CD4-positive, alpha-beta memory T cell (primary cell): ENCODE data around the gene FAAP100. TPM values are rescaled to one million over a fixed set of nuclear protein-coding genes. Genes with fewer than 3 reads are reported as not detected.

Source experiments
- CTCF ChIA-PET: fragments of 350-600 bp; sonication (Branson Sonifier 250); formaldehyde crosslinking; loops from one replicate; lab custom pipeline; 2021; ENCODE audit warnings: inconsistent platforms; ENCODE audit not compliant: partially characterized antibody; lab: Charles Lee
- POLR2A ChIA-PET: fragments of 350-600 bp; sonication (Branson Sonifier 250); formaldehyde crosslinking; loops from one replicate; lab custom pipeline; 2021; ENCODE audit not compliant: partially characterized antibody; lab: Charles Lee
- DNase-seq, 5 donors: peaks; one replicate each; pipeline versions ENCODE4 v3.0.0 to v3.0.0-alpha.2; 2020 to 2022; ENCODE audit warnings: mixed read lengths in 1 of 5
- H3K27ac ChIP-seq: one replicate; pipeline ENCODE4 v1.7.0; 2013; ENCODE audit warnings: low read depth, low read length
- H3K27me3 ChIP-seq: 2 replicates; pipeline ENCODE4 v1.7.0; 2013; ENCODE audit warnings: mild to moderate bottlenecking, low read length, moderate library complexity; ENCODE audit not compliant: insufficient read depth
- H3K36me3 ChIP-seq: 2 replicates; pipeline ENCODE4 v1.7.0; 2013; ENCODE audit warnings: mild to moderate bottlenecking, low read length, moderate library complexity; ENCODE audit not compliant: insufficient read depth
- H3K4me1 ChIP-seq: 2 replicates; pipeline ENCODE4 v1.7.0; 2013; ENCODE audit warnings: mild to moderate bottlenecking, low read length, moderate library complexity; ENCODE audit not compliant: insufficient read depth
- H3K4me3 ChIP-seq, 2 donors: one replicate each; pipeline ENCODE4 v1.7.0; 2013; ENCODE audit warnings: low read length in 2 of 2, mild to moderate bottlenecking in 1 of 2
- H3K9me3 ChIP-seq, 2 donors: one replicate each; pipeline ENCODE4 v1.7.0; 2013; ENCODE audit warnings: low read length in 2 of 2, control low read depth in 1 of 2; ENCODE audit not compliant: control insufficient read depth in 1 of 2
- H3K27ac Mint-ChIP-seq, 7 donors: one replicate each; pipeline ENCODE4 v1.8.0; 2020 to 2021; ENCODE audit warnings: mixed read lengths in 7 of 7, mild to moderate bottlenecking in 6 of 7, inconsistent platforms in 3 of 7, moderate library complexity in 3 of 7
- H3K27me3 Mint-ChIP-seq, 2 donors: one replicate each; pipeline ENCODE4 v1.8.0; 2020 to 2021; ENCODE audit warnings: mixed read lengths in 2 of 2
- H3K36me3 Mint-ChIP-seq, 2 donors: one replicate each; pipeline ENCODE4 v1.8.0; 2020 to 2021; ENCODE audit warnings: mixed read lengths in 2 of 2, inconsistent platforms in 1 of 2, mild to moderate bottlenecking in 1 of 2
- H3K4me1 Mint-ChIP-seq, 4 donors: one replicate each; pipeline ENCODE4 v1.8.0; 2020 to 2021; ENCODE audit warnings: mixed read lengths in 4 of 4, mild to moderate bottlenecking in 1 of 4
- H3K4me3 Mint-ChIP-seq, 8 donors: one replicate each; pipeline ENCODE4 v1.8.0; 2020 to 2021; ENCODE audit warnings: mixed read lengths in 8 of 8, mild to moderate bottlenecking in 7 of 8, moderate library complexity in 6 of 8, inconsistent platforms in 3 of 8
- H3K9me3 Mint-ChIP-seq, 8 donors: one replicate each; pipeline ENCODE4 v1.8.0; 2020 to 2021; ENCODE audit warnings: mixed read lengths in 8 of 8, mild to moderate bottlenecking in 5 of 8, inconsistent platforms in 3 of 8, moderate library complexity in 1 of 8
- intact Hi-C: fragments of 100-400 bp; cut with micrococcal nuclease; formaldehyde crosslinking; loops from one replicate; pipeline ENCODE4 v1.15.1; 2023
- polyA plus RNA-seq, 2 donors: library from polyadenylated mRNA; unstranded; fragments of 300-500 nt; fragmentation: Illumina TruSeq; gene quantifications; one replicate each; pipeline ENCODE4 v1.2.3, GENCODE V29; 2021
- total RNA-seq, 2 experiments: library from RNA; stranded (reverse); gene quantifications; one replicate each; pipeline ENCODE4 v1.2.3, GENCODE V29; 2021

Gene FAAP100
- total and polyA plus RNA-seq, 4 experiments from 2014 or later: 8.5 to 56.0 (median 33.9) TPM

DNA sequence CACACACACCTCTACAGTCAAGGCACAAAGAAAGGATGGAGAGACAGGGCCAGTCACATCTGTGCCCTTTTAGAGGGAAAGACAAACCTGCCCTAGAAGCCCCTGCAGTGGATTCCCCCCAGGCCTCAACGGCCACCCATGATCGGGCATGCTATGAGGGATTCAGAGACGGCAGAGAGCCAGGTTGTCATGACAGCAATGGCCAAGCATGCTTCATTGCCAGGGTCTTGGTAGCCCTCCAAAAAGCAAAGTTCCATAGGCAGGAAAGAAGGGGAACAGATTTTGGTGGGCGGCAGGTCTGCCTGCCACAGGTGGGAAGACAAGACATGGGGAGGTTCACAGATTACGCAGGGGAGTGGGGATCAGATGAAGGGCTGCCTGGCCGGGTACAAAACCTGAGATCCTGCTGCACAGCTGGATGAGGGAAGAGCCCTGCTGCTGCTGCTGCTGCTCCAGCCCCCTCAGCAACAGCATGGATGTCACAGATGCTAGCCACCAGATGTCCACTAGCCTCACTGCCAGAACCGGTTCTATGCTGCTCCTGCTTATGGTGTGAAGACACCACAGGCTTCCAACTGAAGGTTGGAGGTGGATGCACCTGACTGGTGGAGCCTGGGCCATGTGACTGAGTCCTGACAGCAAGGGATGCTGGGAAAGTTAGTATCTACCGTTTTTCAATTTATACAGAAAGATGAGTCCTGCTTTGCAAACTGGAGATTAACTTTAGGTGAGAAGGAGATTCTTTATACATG is 57.4 kb downstream of the FAAP100 start:
- Mint-ChIP-seq H3K36me3 (no peaks in the 10 kb centered on the region), H3K27me3 (peaks cover 2 to 6% of the 10 kb centered on the region in 2 donors), H3K9me3 (no peaks in the 10 kb centered on the region), H3K4me1 (peaks cover 0 to 2% (median 1%) of the 10 kb centered on the region in 4 donors), H3K27ac (no peak overlapping the region), H3K4me3 (no peak overlapping the region)
- H3K36me3 ChIP-seq: no peaks in the 10 kb centered on the region
- DNase-seq: peak in 1 of 5 donors; percentile 20
- POLR2A ChIA-PET: no interaction called here
- no peak overlapping the region for H3K4me3 ChIP-seq
- no peaks in the 10 kb centered on the region for H3K27me3 ChIP-seq
- CTCF ChIA-PET: no interaction called here
- no peaks in the 10 kb centered on the region for H3K9me3 ChIP-seq
- no peak overlapping the region for H3K27ac ChIP-seq
- intact Hi-C loops: no loop called here
- no peaks in the 10 kb centered on the region for H3K4me1 ChIP-seq

DNA sequence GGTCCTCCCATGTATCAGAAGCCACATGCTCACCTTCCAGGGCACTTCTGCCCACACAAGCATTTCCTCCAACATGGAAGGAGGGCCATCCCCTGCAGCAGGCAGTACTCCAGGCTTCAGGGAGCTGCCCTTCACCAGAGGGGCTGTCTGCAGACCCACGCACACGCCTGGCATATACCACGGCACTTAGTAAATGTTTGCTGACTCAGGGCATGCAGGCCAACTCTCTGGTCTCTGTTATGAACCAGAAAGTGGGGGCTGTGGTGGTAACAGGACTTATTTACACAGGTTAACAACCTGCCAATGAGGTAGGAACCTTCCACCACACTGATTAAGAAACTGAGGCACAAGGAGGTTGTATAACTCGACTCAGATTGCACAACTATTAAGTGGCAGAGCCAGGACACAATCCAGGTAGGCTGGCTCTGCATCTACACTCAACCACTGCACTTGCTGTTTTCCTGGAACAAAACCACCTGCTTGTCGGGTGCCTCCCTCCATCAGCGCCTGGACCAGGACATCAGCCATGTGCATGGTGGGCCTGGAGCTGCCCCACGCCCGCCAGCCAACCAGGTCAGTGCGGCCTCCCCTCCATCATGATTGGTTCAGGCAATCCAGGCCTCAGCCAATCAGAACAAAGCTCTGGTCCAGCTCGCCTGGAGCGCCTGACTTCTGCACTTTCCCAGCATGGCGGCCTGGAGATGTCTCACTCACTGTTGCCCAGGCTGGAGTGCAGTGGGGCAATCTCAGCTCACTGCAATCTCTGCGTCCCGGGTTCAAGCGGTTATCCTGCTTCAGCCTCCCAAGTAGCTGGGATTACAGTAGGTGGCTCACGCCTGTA is 58.7 kb downstream of the FAAP100 start:
- H3K4me1 ChIP-seq: peaks cover 4% of the 10 kb centered on the region
- peaks cover 0 to 5% (median 2%) of the 10 kb centered on the region in 4 donors for H3K4me1 Mint-ChIP-seq
- no peaks in the 10 kb centered on the region for H3K27me3 ChIP-seq
- H3K36me3 Mint-ChIP-seq: no peaks in the 10 kb centered on the region
- no peak overlapping the region for H3K27ac ChIP-seq
- ChIA-PET POLR2A (interaction anchor here (0.6 kb wide), 1 partner anchor 20 kb away, joined by 3 read pairs; no protein-coding TSS in a partner anchor), CTCF (interaction anchor here (0.8 kb wide), 1 partner anchor 14 kb away, joined by 3 read pairs; no protein-coding TSS in a partner anchor)
- no peaks in the 10 kb centered on the region for H3K36me3 ChIP-seq
- no peaks in the 10 kb centered on the region for H3K9me3 ChIP-seq
- H3K27ac Mint-ChIP-seq: no peak overlapping the region
- peak in 1 of 5 donors; percentile 7 for DNase-seq
- H3K9me3 Mint-ChIP-seq: no peaks in the 10 kb centered on the region
- H3K4me3 ChIP-seq: no peak overlapping the region
- H3K4me3 Mint-ChIP-seq: no peak overlapping the region
- H3K27me3 Mint-ChIP-seq: peaks cover 2 to 6% of the 10 kb centered on the region in 2 donors
- intact Hi-C loops: no loop called here

DNA sequence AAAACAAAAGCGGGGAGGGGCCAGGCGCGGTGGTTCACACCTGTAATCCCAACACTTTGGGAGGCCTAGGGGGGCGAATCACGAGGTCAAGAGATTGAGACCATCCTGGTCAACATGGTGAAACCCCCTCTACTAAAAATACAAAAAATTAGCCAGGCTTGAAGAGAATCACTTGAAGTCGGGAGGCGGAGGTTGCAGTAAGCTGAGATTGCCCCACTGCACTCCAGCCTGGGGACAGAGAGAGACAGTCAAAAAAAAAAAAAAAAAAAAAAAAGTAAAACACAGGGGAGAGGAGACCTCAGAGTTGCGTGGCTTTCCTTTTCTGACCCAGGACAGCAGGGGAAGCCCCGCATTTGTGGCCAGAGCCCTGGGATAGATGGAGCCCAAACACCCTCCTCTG is 59.4 kb downstream of the FAAP100 start:
- H3K27ac Mint-ChIP-seq: no peak overlapping the region
- no peaks in the 10 kb centered on the region for H3K36me3 Mint-ChIP-seq
- Histone ChIP-seq H3K27ac (no peak overlapping the region), H3K27me3 (no peaks in the 10 kb centered on the region), H3K4me3 (no peak overlapping the region), H3K4me1 (peaks cover 5% of the 10 kb centered on the region), H3K9me3 (no peaks in the 10 kb centered on the region), H3K36me3 (no peaks in the 10 kb centered on the region)
- H3K27me3 Mint-ChIP-seq: peaks cover 2 to 3% of the 10 kb centered on the region in 2 donors
- POLR2A ChIA-PET: interaction anchor here (1.6 kb wide), 1 partner anchor 19 kb away, joined by 4 read pairs; the partner anchor contains the start of gene ACTG1
- intact Hi-C loops: no loop called here
- H3K9me3 Mint-ChIP-seq: no peaks in the 10 kb centered on the region
- DNase-seq: no peak
- peaks cover 0 to 5% (median 2%) of the 10 kb centered on the region in 4 donors for H3K4me1 Mint-ChIP-seq
- H3K4me3 Mint-ChIP-seq: no peak overlapping the region
- CTCF ChIA-PET: interaction anchor here (0.8 kb wide), 1 partner anchor 14 kb away, joined by 3 read pairs; no protein-coding TSS in a partner anchor

DNA sequence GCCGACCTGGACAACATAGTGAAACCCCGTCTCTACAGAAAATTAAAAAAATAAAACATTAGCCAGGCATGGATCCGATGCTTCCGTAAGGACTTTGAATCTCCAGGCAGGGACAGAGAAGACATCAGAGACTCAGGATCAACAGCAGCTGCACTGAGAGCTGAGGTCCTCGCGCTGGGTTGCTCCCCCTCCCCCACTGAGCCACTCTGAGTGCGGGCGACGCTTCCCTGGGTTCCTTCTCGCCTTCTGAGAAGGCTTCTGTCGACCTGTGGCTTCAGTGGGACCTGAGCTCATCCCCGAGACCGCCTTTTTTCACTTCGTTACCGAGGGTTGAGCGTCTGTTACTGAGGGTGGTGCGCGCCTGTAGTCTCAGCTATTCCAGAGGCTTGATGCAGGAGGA is 60.0 kb downstream of the FAAP100 start:
- intact Hi-C loops: no loop called here
- H3K4me3 Mint-ChIP-seq: no peak overlapping the region
- no peaks in the 10 kb centered on the region for H3K36me3 Mint-ChIP-seq
- Histone ChIP-seq H3K27me3 (no peaks in the 10 kb centered on the region), H3K27ac (no peak overlapping the region), H3K4me1 (peaks cover 10% of the 10 kb centered on the region), H3K36me3 (no peaks in the 10 kb centered on the region), H3K4me3 (no peak overlapping the region), H3K9me3 (no peaks in the 10 kb centered on the region)
- POLR2A ChIA-PET: interaction anchor here (1.6 kb wide), 1 partner anchor 20 kb away, joined by 4 read pairs; the partner anchor contains the start of gene ACTG1
- peaks cover 2 to 3% of the 10 kb centered on the region in 2 donors for H3K27me3 Mint-ChIP-seq
- H3K4me1 Mint-ChIP-seq: peaks cover 0 to 5% (median 2%) of the 10 kb centered on the region in 4 donors
- CTCF ChIA-PET: no interaction called here
- no peak overlapping the region for H3K27ac Mint-ChIP-seq
- DNase-seq: peak in 1 of 5 donors; percentile 4
- no peaks in the 10 kb centered on the region for H3K9me3 Mint-ChIP-seq

DNA sequence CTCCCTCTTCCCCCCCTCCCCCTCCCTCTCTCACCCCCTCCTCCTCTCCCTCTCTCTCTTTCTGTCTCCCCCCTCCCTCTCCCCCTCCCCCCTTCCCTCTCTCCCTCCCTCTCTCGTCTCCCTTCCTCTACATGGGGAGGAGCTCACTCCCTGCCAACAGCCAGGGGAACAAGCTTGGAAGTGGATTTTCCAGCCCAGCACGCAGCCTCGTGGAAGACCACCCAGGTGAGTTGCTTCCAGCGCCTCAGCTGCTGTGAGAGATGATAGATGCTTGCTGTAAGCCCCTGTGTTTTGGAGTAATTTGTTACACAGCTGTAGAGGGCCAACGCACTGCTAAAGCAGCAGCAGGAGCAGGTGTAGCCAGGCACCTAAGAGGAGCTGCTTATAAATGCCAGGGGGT is 60.4 kb downstream of the FAAP100 start:
- CTCF ChIA-PET: no interaction called here
- Histone ChIP-seq H3K4me1 (peaks cover 11% of the 10 kb centered on the region), H3K9me3 (no peaks in the 10 kb centered on the region), H3K27me3 (no peaks in the 10 kb centered on the region), H3K4me3 (no peak overlapping the region), H3K36me3 (no peaks in the 10 kb centered on the region), H3K27ac (no peak overlapping the region)
- peak in 1 of 5 donors; percentile 7 for DNase-seq
- peaks cover 2 to 3% of the 10 kb centered on the region in 2 donors for H3K27me3 Mint-ChIP-seq
- intact Hi-C loops: no loop called here
- POLR2A ChIA-PET: interaction anchor here (1.6 kb wide), 1 partner anchor 20 kb away, joined by 4 read pairs; the partner anchor contains the start of gene ACTG1
- peaks cover 0 to 5% (median 2%) of the 10 kb centered on the region in 4 donors for H3K4me1 Mint-ChIP-seq
- no peaks in the 10 kb centered on the region for H3K9me3 Mint-ChIP-seq
- no peak overlapping the region for H3K4me3 Mint-ChIP-seq
- no peaks in the 10 kb centered on the region for H3K36me3 Mint-ChIP-seq
- H3K27ac Mint-ChIP-seq: no peak overlapping the region

DNA sequence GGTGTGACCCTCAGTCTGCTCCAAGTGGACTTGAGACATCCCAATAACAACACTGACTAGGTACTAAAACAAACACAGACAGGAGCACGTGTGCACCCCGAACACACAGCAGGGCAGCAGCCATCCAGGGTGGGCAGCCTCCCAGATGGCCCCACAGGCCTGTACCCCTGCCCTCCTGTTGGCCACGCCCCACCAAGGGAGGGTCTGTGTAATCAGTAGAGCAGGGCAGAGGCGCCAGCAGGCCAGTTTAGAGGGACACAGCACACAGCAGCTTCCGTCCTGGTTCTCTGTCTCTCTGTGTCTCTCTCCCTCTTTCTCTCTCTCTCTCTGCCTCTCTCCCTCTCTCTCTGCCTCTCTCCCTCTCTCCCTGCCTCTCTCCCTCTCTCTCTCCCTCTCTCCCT is 61.0 kb downstream of the FAAP100 start:
- Mint-ChIP-seq H3K27me3 (peaks cover 3% of the 10 kb centered on the region in 2 donors), H3K4me3 (no peak overlapping the region), H3K9me3 (no peaks in the 10 kb centered on the region), H3K4me1 (peaks cover 2 to 5% (median 2%) of the 10 kb centered on the region in 4 donors), H3K27ac (peak overlapping the region in 1 of 7 donors; percentile 32), H3K36me3 (no peaks in the 10 kb centered on the region)
- ChIA-PET CTCF (no interaction called here), POLR2A (interaction anchor here (1.6 kb wide), 1 partner anchor 21 kb away, joined by 4 read pairs; the partner anchor contains the start of gene ACTG1)
- Histone ChIP-seq H3K27me3 (no peaks in the 10 kb centered on the region), H3K4me3 (no peak overlapping the region), H3K27ac (no peak overlapping the region), H3K4me1 (peaks cover 11% of the 10 kb centered on the region), H3K36me3 (no peaks in the 10 kb centered on the region), H3K9me3 (no peaks in the 10 kb centered on the region)
- DNase-seq: peak in 1 of 5 donors; percentile 8
- intact Hi-C loops: no loop called here
